Right forelimb (tissue), 1 donor: Measurements from ENCODE around the gene SACM1L.
A peak's percentile ranks its signal among the peaks of the same experiment; 100 is the strongest.
"Not testable (repeated sequence)": the region's sequence is repeated elsewhere in the genome, so short reads cannot be mapped to it uniquely, and the experiment has no call there.

Experiments
- DNase-seq: peaks from one replicate; pipeline ENCODE4 v3.0.0-alpha.2; 2018

Gene SACM1L

DNA sequence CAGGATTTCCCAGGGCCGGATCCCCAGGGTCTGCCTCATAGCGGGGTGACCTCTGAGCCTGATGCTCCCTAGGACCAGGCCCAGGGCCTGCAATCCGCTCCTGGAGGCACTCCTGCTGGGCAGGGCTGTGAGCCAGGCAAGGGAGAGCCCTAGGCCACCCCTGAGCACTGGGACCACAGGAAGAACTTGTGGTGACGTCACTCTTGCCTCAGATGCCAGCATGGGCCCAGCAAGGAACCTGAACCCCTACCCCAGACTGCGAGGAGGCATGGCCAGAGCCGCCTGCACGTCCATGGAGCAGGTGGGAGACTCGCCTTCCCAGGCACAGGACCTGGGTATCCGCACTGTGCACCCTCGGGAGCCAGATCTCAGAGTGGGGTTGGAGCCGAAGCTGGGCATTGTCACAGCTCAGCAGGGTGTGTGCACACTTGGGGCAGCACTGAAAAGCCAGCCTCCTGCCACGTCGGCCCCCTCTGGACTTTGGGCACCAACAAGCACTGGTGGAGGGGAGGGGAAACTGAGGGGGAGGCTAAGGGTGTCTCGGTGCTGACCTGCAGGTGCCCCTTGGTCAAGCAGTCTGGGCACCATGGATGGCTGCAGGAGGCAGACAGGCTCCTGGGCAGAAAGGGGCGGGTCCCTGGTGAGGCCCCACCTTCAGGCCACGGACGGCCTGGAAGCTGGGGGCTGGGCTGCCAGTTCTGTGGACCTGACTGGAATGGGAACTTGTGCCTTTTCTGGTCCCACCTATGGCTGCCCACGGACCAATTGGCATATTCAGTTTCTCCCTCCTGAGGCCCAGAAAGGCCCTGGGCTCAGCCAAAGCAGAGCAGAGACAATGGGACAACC lies 57.8 kb downstream of the SACM1L start:
- DNase-seq, result no peak

DNA sequence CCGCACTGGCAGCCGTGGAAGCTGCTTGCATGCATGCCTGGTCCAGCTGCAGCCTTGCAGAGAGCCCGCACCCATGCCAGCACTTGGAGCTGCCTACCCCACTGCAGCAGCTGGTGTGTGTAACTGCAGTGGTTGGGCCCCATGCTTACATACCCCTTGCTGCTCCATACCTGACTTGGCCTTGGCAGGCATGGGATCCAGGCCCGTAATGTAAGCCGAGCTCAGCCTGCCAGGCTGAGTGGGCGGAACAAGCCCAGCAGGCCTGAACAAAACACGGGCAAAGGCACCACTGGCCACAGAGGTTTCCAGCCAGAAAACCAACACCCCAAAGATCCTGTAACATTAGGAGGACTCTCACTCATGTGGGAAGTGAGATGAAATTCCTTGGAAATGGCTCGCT lies 58.9 kb downstream of the SACM1L start:
- no peak for DNase-seq

DNA sequence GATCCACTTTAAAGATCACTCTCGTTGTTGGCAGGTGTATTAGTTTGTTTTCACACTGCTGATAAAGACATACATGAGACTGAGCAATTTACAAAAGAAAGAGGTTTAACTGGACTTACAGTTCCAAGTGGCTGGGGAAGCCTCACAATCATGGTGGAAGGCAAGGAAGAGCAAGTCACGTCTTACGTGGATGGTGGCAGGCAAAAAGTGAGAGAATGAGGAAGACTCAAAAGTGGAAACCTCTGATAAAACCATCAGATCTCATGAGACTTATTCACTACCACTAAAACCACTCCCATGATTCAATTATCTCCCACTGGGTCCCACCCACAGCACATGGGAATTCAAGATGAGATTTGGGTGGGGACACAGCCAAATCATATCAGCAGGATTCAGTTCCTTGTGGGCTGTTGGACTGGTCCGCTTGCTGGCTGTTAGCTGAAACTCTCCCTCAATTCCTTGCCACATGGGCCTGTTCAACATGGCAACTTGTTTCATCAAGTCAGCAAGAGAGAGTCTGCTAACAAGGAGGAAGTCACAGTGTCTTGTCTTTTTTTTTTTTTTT lies 59.9 kb downstream of the SACM1L start:
- DNase-seq, result not testable (repeated sequence)

DNA sequence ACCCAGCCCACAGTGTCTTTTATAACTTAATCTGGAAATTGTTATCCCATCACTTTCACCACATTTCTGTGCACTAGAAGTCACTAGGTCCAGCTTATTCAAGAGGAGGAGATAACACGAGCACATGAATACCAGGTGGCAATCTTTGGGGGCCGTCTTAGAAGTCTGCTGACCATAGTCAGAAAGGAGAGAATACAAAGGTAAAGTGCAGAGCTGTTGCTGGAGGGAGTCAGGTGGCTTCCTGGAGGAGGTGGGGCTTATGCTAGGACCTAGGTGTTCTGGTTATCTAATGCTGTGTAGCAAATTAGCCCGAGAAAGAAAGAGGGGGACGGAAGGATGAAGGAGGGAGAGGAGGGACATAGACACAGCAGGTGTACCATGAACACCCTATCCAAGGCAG lies 60.7 kb downstream of the SACM1L start:
- no peak for DNase-seq

DNA sequence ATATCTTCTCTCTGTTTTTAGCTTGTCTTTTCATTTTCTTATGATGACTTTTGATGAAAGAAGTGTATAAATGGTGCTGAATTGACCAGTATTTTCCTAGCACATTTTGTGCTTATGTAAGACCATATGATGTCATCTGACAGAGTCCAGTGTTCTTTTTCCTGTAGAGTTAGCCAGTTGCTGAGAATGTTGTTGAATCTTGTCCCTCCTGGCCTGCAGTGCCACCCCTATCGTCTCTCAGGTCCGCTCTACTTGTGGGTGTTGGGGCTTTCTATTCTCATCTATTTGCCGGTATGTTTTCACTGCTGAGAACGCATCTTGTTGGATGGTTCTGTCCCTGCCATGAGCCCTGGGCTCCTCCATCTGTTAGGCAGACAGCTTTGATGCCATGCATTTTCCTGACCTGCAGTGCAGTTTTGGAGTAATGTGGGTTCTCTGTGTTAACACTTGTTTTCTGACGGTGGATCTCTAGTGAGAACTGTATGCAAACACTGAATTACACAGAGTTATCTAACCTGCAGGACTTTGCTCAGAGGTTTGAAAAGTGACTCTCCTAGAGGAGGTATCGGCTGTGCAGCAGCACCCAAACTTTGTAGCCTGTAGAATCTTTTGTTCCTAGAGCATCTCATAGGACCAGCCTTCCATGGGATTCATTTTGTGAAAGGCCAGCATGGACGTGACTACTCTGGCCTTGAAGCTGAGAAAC lies 62.5 kb downstream of the SACM1L start:
- DNase-seq, result no peak

DNA sequence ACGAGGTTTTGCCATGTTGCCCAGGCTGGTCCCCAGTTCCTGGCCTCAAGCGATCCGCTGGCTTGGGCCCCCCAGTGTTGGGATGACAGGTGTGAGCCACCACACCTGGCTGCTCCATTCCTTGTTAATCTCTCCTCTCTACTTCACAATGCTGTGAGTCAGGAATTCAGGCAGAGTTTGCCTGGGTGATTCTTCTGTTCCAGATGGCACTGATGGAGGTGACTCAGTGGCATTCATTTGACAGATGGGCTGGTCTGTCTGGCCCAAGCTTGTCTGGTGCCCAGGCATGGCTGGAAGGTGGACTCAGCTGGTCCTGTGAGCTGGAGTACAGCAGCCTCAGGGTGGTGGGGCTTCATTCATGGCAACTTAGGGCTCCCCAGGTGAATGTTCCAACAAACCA lies 63.9 kb downstream of the SACM1L start:
- no peak for DNase-seq

DNA sequence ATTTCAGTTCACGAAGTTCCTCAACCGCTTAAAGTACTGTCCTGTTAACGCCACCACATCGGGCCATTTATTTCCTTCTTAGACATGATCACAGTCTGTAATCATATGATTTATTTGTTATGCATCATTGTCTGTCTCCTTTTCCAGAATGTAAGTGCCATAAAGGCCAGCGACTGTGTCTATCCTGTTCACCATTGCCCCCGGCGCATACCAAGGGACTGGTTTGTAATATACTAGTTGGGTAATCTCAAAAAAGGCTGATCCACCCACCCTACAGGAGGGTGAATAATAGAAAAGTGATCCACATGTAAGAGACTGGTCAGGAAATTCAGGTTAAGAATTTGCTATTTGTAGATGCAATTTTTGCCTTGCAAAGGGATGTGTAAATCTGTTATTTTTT lies 65.3 kb downstream of the SACM1L start:
- no peak for DNase-seq

DNA sequence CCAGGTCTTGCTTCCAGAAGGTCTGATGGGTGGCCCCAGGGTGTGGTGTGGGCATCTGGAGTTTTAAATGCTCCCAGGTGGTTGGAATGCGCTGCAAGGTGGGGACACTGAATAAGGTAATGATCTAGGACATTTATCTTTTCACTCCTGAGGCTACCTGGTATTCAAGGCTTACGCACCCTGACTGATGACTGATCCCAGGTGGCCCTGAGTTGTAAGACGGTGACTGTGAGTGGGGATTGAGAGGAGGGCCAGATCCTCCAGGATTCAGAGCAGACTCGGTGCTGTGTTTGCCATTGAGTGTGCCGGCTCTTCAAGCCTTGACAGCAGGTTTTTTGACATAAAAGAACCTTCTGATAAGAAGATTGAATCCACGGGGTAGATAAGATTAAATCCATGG lies 66.9 kb downstream of the SACM1L start:
- no peak for DNase-seq

DNA sequence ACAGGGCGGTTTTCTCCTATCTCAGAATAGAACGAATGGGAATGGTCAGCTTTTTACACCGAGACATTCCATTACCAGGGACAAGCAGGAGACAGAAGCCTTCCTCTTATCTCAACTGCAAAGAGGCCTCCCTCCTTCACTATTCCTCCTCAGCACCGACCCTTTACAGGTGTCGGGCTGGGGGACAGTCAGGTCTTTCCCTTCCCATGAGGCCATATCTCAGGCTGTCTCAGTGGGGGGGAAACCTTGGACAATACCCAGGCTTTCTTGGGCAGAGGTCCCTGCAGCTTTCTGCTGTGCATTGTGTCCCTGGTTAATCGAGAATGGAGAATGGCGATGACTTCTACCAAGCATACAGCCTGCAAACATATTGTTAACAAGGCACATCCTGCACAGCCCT lies 67.9 kb downstream of the SACM1L start:
- not testable (repeated sequence) for DNase-seq

DNA sequence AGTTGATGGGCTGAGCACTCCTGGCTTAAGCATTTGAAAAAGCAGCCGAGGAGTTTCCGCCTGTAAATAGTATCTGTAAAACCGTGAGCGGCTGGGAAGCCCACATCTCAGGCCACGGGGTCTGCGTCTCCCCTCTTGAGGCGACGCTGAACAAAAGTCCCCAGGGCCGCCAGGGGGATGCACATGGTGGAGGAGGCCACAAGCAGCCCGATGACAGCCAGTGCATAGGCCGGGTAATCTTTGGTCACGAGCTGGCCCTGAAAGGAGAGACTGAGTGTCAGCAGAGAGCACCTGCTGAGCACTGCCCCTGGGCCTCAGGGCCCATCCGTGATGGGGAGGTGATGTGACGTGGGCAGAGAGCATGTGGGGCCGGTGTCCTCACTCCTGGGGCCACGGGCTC lies 69.7 kb downstream of the SACM1L start:
- no peak for DNase-seq

DNA sequence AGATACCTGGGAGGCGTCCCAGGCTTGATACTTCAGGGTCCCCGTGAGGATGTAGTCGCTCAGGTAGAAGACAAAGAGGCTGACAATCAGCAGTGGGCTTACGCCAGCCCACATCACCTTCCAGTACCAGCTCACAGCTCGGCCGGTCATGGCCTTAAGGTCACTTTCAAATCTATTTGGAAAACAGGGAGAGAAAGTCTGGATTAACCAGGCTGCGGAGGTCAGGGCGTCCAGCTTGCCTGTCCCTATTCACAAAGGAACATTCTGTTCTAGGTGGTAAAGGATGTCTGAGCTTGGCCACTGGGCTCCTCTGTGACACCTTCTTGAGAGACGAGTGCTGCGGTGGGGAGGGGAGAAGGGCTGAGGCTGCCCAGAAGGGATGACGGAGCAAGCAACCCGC lies 70.7 kb downstream of the SACM1L start:
- no peak for DNase-seq

DNA sequence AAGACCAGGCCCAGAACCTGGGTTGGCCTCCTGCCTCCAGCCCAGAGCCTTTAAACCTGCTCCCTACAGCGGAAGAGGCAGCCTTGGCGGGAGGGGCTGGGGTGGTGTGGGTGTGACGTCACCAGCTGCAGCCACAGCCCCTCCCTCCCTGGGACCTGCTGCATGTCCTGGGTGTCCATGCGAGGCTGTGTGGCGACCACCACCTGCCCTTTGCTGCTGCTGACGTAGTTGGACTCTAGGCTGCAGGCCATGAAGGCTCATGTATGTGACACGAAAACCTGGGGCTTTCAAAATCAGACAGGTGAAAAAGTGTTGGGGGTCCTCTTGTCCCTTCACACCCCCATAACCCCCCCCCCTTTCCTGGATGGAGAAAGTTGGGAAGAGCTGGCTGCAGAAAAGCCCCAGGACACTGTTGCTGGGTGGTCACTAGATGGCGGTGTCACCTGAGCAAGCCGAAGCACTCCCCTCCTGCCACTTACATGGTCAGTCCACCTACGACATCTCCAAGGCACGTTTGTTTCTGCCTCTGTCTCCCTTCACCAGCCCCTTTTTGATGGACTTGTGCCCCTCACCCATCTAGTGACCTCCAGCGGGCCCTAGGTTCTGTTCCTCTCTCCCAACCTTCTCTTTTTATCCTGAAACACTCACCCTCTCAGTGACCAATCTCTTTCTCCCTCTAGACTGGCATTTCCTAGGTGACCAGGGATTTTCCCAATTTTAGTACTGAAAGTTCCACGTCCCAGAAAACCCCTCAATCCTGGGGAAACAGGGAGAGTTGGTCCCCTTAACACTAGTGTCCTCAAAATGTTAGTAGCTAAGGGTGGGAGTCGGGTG lies 71.9 kb downstream of the SACM1L start:
- peak; percentile 67 for DNase-seq

DNA sequence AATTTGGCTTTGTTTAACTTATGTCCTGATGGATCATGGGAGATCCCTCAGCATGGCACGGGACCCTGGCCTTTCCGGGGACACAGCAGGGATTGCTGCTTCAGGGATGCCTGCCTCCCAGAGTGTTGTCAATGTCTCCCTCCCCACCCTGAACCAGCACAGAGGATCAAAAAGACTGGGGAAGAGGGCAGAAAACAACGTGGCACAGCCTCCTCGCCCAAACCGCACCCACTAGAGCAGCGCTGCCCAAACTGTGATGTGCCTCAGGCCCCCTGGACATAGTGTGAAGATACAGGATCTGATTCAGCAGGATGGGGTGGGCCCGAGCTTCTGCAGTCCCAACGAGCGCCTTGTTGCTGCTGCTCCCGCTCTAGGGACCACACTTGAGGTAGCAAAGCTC lies 72.6 kb downstream of the SACM1L start:
- DNase-seq, result no peak

DNA sequence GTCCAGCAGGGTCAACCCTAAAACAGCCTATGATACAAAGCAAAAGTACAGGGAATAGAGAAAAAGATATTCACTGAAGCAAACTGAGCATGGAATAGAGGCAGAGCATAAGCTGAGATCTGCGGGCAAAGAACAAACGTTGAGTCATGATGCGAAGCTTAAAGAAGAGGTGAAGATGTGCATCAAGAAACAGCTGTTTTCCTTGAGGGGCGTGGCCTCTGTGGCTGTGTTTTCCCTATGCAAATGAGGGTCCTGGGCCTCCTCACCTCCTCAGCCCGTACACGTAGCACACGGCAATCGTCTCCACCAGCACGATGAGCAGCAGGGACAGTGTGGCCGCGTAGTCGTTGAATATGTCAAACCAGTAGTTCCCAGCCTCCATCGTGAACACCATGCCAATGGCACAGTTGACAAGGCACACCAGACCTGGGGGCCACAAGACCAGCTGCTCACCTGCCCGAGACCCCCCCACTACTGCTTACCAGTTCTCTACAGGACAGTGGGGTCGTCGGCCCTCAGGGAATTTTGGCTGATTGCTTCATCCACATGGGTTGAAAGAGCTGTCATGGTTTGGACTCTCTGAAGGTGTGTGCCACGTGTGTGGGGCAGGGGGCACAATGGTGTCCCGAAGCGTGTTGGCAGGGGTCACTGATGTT lies 73.6 kb downstream of the SACM1L start:
- DNase-seq, result no peak

DNA sequence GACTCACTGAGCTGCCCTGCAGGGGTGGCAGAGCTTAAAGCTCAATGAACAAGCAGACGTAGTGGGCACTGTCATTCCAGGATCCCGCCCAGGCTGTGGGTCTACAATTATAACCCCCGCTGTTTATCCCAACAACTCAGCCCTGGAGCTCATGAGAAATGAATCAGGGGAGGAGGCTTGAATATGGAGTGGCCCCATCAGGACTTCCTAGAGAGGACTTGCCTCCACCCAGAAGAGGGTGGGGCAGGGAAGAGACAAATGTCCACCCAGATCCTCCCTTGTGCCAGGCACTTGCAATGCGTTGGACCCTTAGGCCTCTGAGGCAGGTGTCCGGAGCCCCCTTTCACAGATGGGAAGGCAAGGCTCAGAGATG lies 74.1 kb downstream of the SACM1L start:
- no peak for DNase-seq

DNA sequence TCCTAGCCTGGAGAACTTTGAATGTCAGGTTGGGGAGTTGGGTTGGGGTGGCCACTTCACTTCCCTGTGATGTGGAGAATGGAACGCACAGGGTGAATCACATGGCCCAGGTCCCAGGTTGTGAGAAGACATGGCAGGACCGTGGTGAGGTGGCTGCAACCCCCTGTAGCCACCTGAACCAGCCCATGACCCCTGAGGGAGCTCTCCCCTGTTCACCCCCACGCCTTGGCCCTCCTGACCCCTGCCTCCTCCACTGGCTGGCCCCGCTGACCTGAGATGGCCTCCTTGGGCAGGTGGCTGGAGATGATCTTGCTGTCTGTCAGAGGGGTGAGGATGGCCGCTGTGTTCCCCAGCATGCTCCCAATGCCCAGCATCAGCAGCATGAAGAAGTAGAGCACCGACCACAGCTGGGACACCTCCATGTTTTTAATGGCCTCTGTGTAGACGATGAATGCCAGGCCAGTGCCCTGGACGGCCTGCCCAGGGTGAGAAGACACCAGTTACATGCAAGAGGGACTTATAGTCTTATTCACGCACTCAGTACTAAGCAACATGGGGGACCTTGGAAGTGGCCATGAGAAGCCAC lies 76.2 kb downstream of the SACM1L start:
- no peak for DNase-seq

DNA sequence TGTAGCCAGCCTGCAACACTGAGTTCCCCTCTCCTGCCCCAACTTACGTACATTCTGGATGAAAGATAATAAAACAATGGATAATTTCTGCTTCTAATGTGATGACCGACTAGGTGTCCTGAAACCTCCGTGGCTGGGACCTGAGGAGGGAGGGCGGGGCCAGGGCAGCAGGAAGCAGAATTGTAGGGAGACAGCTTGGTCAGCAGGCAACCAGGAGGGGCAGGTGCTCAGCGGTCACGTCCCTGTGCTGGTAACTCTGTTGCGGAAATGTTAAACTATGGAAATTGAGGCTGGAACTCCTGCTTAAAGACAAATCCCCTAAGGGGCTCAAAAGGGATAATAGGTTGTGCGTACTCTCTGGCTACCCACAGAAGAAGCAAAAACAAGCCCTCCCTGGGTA lies 76.8 kb downstream of the SACM1L start:
- DNase-seq, result no peak

DNA sequence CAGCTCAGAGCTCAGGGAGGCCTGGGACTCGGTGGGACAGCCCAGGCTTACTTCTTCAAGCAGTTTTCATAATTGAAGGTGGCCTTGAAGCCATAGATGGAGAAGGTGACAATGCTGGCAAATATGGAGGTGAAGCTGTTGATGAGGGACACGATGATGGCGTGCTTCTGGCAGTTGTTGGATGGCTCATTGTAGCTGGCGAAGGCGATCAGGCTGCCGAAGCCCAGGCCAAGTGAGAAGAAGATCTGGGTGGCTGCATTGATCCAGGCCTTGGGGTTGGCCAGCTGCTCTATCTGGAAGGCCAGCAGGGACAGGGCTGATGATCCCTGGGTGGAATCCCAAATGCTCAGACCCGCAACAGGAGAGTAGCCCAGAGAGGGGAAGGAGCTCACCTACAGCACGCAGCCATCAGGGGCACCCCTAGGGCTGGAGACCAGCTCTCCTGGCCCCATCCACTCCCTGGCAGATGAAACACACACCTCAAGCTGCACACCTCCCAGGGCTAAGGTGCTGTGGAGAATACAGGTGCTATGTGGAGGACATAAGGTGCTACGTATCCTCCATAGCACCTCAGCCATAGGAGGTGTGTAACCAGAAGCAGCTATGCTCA lies 82.1 kb downstream of the SACM1L start:
- no peak for DNase-seq

DNA sequence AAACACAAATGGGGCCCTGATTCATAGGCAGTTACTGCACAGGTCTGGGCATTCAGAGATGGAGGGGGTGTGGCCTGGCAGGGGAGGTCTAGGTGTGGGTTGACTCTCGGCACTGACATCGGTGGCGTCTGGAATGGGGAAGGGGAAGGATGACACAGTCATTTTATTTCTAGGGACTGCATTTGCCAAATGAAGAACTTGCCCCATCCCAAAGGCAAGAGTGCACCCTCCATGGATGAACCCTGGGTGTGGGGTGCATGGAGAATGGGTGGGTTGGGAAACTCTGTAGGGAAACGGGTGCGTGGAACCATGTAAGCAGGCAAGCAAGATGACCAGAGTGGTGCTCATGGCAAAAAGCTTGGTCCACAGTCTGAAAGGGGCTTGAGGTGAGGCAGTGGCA lies 82.6 kb downstream of the SACM1L start:
- DNase-seq, result no peak

DNA sequence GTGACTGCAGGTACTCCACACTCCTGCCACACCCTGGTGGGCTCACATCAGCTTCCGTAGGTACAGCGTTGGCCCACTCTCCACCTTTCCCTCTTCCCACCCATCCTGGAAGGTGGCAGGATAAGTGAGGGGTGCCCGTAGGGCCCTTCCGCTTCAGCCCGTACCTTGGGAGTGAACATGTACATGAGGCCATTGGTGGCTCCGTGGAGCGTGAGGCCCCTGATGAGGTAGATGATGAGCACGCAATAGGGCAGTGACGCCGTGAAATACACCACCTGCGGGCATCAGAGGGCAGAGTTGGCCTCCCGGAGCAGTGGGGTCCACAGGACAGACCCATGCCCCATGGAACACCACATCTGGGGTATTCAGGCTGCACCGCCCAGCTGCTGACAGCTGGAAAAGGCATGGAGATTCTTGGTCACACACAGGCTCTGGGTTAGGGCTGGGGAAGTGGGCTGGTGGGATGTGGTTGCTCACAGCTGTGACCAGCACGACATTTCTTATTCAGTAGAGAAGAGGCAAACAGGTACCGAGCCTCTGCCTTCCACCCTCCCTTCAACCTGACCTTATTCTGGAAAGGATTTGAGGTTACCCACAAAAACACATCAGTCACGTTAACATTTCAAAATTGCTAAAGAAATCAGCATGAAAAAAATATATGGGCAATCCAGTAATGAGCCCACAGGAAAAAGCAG lies 83.3 kb downstream of the SACM1L start:
- DNase-seq, result no peak

DNA sequence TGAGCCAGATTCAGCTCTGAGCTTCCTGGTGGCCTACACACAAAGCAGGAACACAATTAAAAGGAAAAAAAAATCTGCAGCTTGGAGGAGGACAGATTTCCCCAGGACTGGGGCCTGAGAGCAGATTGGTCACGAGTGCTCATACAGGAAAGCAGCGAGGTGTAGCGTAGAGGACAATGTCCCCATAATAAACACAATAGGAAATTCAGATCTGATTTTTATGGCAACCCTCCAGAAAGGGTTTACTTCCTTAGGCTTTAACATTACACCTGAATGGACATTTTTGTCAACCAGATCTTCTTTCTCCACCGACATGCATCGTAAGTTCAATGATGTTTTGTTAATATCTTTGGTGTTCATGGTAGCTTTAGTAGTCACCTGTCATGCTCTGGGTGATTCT lies 83.9 kb downstream of the SACM1L start:
- DNase-seq, result no peak
